Measurements from ENCODE around the gene PYURF.

PYURF gene

DNA sequence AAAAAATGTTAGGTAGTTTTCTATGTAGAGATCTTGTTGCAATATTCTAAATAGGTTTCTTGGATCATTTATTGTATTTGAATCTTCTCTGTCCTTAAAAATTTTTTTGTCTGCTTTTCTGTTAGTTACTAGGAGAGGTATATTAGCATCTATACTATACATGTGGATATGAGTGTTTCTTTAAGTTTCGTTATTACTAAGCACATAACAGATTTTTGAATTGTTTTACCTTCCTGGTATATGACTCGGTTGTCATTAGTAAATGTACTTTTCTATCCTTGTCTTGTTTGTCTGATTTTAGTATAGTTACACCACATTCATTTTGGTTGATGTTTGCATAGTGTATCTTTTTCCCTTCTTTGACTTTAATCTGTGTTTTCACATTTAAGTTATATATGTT is 20.2 kb downstream of the PYURF start:
- no peak for DNase-seq

- DNase-seq = no peak
Observed at GRCh38 chr4:88497859-88498409, 25.6 kb downstream of the PYURF start.

DNA sequence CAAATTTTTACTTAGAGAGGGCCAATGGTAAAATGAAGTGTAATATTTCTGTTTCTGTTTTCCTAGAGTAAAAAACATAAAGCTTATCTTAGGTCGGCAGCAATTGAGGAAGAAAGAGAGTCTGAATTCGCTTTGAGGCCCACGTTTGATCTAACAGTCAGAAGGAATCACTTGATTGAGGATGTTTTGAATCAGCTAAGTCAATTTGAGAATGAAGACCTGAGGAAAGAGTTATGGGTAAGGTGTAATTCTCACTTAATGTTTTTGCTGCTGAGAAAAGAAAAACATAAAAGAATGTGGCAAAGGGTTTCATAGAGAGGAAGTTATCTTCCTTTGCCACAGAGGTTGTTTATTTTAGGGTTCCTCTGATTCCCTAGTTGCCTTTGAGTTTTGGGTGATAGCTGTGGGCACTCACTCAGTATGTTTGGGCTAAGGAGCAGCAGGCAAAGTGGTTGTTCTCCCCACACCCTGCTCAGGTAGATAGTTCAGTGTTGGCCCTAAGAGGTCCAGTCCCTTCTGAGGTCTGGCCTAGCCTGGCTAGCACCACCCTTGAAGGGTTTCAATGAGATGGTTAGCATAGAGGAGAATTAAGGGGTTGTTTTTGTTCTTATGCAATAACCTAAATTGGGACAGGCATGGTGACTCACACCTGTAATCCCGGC is 34.3 kb downstream of the PYURF start:
- no peak for DNase-seq

DNA sequence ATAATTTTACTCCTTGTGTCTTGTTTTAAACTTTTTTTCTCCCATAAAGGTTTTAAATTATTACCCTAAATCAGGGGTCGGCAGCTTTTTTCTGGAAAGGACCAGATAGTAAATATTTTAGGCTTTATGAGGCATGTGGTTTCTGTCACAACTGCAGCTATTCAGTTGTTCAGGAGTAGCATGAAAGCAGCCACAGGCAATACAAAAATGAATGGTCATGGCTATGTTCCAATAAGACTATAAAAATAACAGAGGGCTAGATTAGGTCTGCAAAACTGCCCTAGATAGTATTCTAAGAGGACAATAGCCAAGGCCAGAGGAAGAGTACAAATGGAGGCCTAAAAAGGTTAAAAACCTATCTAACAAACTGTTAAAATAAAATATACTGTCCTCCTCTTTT is 42.0 kb downstream of the PYURF start:
- no peak for DNase-seq

DNA sequence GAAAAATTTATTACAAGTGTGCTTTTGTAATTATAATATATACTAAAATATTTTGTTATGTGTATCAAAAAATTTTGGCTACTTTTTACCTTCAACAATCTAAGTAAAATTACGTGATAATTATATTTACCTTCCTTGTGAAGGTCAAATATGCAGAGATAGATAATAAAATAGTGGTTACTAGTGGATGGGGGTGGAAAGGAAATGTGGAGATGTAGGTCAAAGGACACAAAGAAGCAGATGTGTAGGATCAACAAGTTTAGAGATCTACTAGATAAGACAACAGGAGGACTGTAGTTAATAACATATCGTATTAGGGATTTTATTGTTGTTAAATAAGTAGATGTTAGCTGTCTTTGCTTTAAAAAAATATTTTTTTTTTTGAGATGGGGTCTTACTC is 45.3 kb downstream of the PYURF start:
- DNase-seq = no peak

GRCh38 chr4:88477229-88477860 is 46.2 kb downstream of the PYURF start:
- DNase-seq = no peak
